Keratinocyte (primary cell): Measurements from ENCODE around the gene CLSTN2. TPM values are rescaled to one million over a fixed set of nuclear protein-coding genes. Genes with fewer than 3 reads are reported as not detected.

ENCODE experiments used
- DNase-seq: peaks from one replicate; pipeline ENCODE4 v3.0.0-alpha.2; 2011; ENCODE audit warnings: low read depth, missing footprints, low spot score
- FAIRE-seq: peaks from 2 replicates; lab custom pipeline; 2011; peaks lifted over from hg19 to GRCh38; lab: Jason Lieb, UNC
- H2AFZ ChIP-seq: 2 replicates; pipeline ENCODE4 v1.6.0; 2012; ENCODE audit warnings: low read length, control low read depth, inconsistent platforms; ENCODE audit not compliant: control insufficient read depth
- H3K27ac ChIP-seq: 2 replicates; pipeline ENCODE4 v1.5.1; 2011; ENCODE audit warnings: low read length; ENCODE audit not compliant: control insufficient read depth, insufficient read depth
- H3K27me3 ChIP-seq: 3 replicates; pipeline ENCODE4 v1.6.0; 2011; ENCODE audit warnings: low read length; ENCODE audit not compliant: control insufficient read depth, insufficient read depth; ENCODE audit errors: extremely low read depth
- H3K36me3 ChIP-seq, 2 experiments: 2 replicates in 1 of 2; 3 replicates in 1 of 2; pipeline ENCODE4 v1.5.1; 2011; ENCODE audit warnings: low read length in 2 of 2, mild to moderate bottlenecking in 1 of 2; ENCODE audit not compliant: control insufficient read depth in 2 of 2, insufficient read depth in 2 of 2; ENCODE audit errors: extremely low read depth in 1 of 2
- H3K4me1 ChIP-seq: 3 replicates; pipeline ENCODE4 v1.5.1; 2011; ENCODE audit warnings: low read length; ENCODE audit not compliant: control insufficient read depth, insufficient read depth; ENCODE audit errors: extremely low read depth
- H3K4me2 ChIP-seq: 3 replicates; pipeline ENCODE4 v1.6.0; 2011; ENCODE audit warnings: low read depth, low read length; ENCODE audit not compliant: control insufficient read depth, insufficient read depth; ENCODE audit errors: extremely low read depth
- H3K4me3 ChIP-seq, 3 experiments: fragments of 200-600 bp in 1 of 3; sonication (generic) in 1 of 3; 2 replicates in 2 of 3; 3 replicates in 1 of 3; pipeline ENCODE4 v1.5.1; 2011 to 2016; ENCODE audit warnings: low read length in 3 of 3, mild to moderate bottlenecking in 3 of 3, control low read depth in 2 of 3, inconsistent platforms in 1 of 3, low read depth in 1 of 3, mixed read lengths in 1 of 3, mixed run types in 1 of 3, moderate library complexity in 1 of 3; ENCODE audit not compliant: control insufficient read depth in 2 of 3, insufficient read depth in 2 of 3; ENCODE audit errors: extremely low read depth in 1 of 3
- H3K79me2 ChIP-seq: 2 replicates; pipeline ENCODE4 v1.6.0; 2012; ENCODE audit warnings: low read length; ENCODE audit not compliant: control insufficient read depth, insufficient read depth
- H3K9ac ChIP-seq: 3 replicates; pipeline ENCODE4 v1.6.0; 2011; ENCODE audit warnings: low read length; ENCODE audit not compliant: control insufficient read depth, insufficient read depth; ENCODE audit errors: extremely low read depth
- H3K9me1 ChIP-seq: 3 replicates; pipeline ENCODE4 v1.6.0; 2011; ENCODE audit warnings: low read length; ENCODE audit not compliant: control insufficient read depth, insufficient read depth; ENCODE audit errors: extremely low read depth
- H3K9me3 ChIP-seq: 2 replicates; pipeline ENCODE4 v1.5.1; 2012; ENCODE audit warnings: low read depth, low read length; ENCODE audit not compliant: control insufficient read depth
- H4K20me1 ChIP-seq: 3 replicates; pipeline ENCODE4 v1.6.0; 2011; ENCODE audit warnings: low read length; ENCODE audit not compliant: control insufficient read depth, insufficient read depth; ENCODE audit errors: extremely low read depth
- EZH2 ChIP-seq: IDR thresholded peaks from one replicate; pipeline ENCODE4 v1.6.1; 2012; ENCODE audit warnings: inconsistent platforms, mild to moderate bottlenecking, low read length, moderate library complexity
- dilution Hi-C: fragments of 300-500 bp; cut with MboI; formaldehyde crosslinking; loops from one replicate; pipeline ENCODE4 v1.7.0; 2020; ENCODE audit warnings: low sequenced_read_pairs; ENCODE audit not compliant: extremely low pct_ligation_motif_present
- polyA plus RNA-seq, 5 experiments: library from polyadenylated mRNA; depleted of rRNA in 3 of 5; stranded (reverse) in 3 of 5; stranded (forward) in 1 of 5; unstranded in 1 of 5; fragments of >200 nt; gene quantifications; 1 replicate in 1 of 5; 2 replicates in 3 of 5; 3 replicates in 1 of 5; pipeline versions ENCODE4 v1.2.1 to v1.2.3, GENCODE V29; 2011 to 2012; ENCODE audit warnings: missing spikeins in 2 of 5, low read depth in 1 of 5, low replicate concordance in 1 of 5
- TF ChIP-seq, protein P1 (sequence below), 3 experiments: IDR thresholded peaks in 1 of 3; conservative IDR thresholded peaks in 1 of 3; optimal IDR thresholded peaks in 1 of 3; 2 replicates in 2 of 3; 3 replicates in 1 of 3; pipeline versions ENCODE3 to v1.5.1; 2011; ENCODE audit warnings: low read length in 3 of 3, mild to moderate bottlenecking in 3 of 3, moderate library complexity in 2 of 3, control low read depth in 1 of 3, inconsistent platforms in 1 of 3; ENCODE audit not compliant: insufficient read depth in 2 of 3; ENCODE audit errors: extremely low read depth in 1 of 3

Gene CLSTN2
- polyA plus RNA-seq, 1 donor (not counting 4 experiments of a cell fraction or from before 2014, with no cell fraction given), result 0.09 TPM

DNA sequence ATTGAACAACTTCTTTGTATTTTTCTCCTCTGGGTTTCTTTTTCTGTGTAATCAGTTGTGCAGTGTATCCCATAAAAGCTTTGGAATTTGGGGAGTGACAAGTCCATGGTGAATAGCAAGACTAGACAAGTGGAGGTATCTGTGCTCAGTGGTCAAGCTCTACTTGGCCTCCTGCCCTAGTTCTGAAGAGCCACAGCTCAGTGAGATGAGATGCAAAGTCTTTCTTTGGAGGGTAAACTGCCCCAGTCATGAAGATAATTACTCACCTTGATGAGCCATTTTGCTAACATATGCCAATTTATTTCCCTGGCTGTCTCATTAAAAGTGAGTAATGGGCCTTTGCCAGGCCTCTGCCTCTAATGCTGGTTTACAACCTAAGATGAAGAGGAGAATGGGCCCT is 471.7 kb downstream of the CLSTN2 start:
- Histone ChIP-seq H2AFZ (no peak overlapping the region), H3K4me2 (no peak overlapping the region), H3K4me1 (peaks cover 12% of the 10 kb centered on the region), H3K79me2 (no peaks in the 10 kb centered on the region), H3K27me3 (no peaks in the 10 kb centered on the region), H3K9me1 (no peaks in the 10 kb centered on the region), H3K27ac (no peak overlapping the region), H3K9ac (no peak overlapping the region), H3K9me3 (no peaks in the 10 kb centered on the region), H3K4me3 (no peak overlapping the region), H3K36me3 (no peaks in the 10 kb centered on the region), H4K20me1 (no peaks in the 10 kb centered on the region)
- FAIRE-seq (peak; percentile 89), DNase-seq (peak; percentile 53)
- TF ChIP-seq EZH2, result no peak
- TF ChIP-seq, protein P1, sequence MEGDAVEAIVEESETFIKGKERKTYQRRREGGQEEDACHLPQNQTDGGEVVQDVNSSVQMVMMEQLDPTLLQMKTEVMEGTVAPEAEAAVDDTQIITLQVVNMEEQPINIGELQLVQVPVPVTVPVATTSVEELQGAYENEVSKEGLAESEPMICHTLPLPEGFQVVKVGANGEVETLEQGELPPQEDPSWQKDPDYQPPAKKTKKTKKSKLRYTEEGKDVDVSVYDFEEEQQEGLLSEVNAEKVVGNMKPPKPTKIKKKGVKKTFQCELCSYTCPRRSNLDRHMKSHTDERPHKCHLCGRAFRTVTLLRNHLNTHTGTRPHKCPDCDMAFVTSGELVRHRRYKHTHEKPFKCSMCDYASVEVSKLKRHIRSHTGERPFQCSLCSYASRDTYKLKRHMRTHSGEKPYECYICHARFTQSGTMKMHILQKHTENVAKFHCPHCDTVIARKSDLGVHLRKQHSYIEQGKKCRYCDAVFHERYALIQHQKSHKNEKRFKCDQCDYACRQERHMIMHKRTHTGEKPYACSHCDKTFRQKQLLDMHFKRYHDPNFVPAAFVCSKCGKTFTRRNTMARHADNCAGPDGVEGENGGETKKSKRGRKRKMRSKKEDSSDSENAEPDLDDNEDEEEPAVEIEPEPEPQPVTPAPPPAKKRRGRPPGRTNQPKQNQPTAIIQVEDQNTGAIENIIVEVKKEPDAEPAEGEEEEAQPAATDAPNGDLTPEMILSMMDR (optimal IDR thresholded peaks at IDR 0.05 in 1 of 3, IDR thresholded peaks at IDR 0.05 in 1 of 3, conservative IDR thresholded peaks at IDR 0.05 in 1 of 3; ENCODE audit: extremely low read depth in 1 of 3, insufficient read depth in 2 of 3, low read length in 3 of 3), result no peak
- dilution Hi-C loops, result no loop called here

DNA sequence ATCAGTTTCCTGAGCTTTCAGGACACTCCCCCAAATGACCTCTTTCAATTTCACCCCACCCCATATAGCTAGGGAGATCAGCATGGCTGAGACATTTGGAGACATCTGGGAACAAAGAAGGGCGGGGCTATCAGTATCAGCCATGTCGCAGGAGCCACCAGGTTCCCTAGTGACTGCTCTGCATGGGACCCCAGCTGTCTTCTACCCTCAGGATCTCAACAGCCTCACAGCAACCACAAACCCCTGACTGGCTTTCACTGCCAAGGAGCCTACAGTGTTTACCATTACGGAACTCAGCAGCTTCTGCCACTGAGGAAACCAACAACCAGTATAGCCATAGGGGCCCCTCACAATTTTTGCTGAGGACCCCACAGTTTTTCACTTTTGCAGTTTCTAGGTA is 473.3 kb downstream of the CLSTN2 start:
- no peak overlapping the region for H3K4me3 ChIP-seq
- no peaks in the 10 kb centered on the region for H3K36me3 ChIP-seq
- no peak for FAIRE-seq
- dilution Hi-C loops, result no loop called here
- TF ChIP-seq EZH2, result no peak
- TF ChIP-seq, protein P1 (optimal IDR thresholded peaks at IDR 0.05 in 1 of 3, IDR thresholded peaks at IDR 0.05 in 1 of 3, conservative IDR thresholded peaks at IDR 0.05 in 1 of 3; ENCODE audit: extremely low read depth in 1 of 3, insufficient read depth in 2 of 3, low read length in 3 of 3), result no peak
- no peaks in the 10 kb centered on the region for H3K9me3 ChIP-seq
- H3K79me2 ChIP-seq, result no peaks in the 10 kb centered on the region
- no peaks in the 10 kb centered on the region for H3K27me3 ChIP-seq
- no peak overlapping the region for H2AFZ ChIP-seq
- H3K9ac ChIP-seq, result no peak overlapping the region
- DNase-seq, result no peak
- H3K9me1 ChIP-seq, result no peaks in the 10 kb centered on the region
- H3K4me1 ChIP-seq, result peaks cover 12% of the 10 kb centered on the region
- H4K20me1 ChIP-seq, result no peaks in the 10 kb centered on the region
- no peak overlapping the region for H3K4me2 ChIP-seq
- no peak overlapping the region for H3K27ac ChIP-seq
